Right lung (tissue), 5 donors: Measurements from ENCODE around the gene ECEL1. TPM values are rescaled to one million over a fixed set of nuclear protein-coding genes. Genes with fewer than 3 reads are reported as not detected.

Experiments
- DNase-seq, 2 donors: peaks; one replicate each; pipeline ENCODE4 v3.0.0-alpha.2; 2013
- polyA plus RNA-seq, 5 donors: library from polyadenylated mRNA; unstranded; fragments of 120-200 nt; gene quantifications; one replicate each; pipeline versions ENCODE4 v1.2.1 to v1.2.3, GENCODE V29; 2013; ENCODE audit warnings: inconsistent platforms in 1 of 5, low replicate concordance in 1 of 5; ENCODE audit not compliant: insufficient read length in 5 of 5, insufficient read depth in 1 of 5

The ECEL1 gene
- polyA plus RNA-seq, 5 donors = 0.25 to 0.50 (median 0.30) TPM

DNA sequence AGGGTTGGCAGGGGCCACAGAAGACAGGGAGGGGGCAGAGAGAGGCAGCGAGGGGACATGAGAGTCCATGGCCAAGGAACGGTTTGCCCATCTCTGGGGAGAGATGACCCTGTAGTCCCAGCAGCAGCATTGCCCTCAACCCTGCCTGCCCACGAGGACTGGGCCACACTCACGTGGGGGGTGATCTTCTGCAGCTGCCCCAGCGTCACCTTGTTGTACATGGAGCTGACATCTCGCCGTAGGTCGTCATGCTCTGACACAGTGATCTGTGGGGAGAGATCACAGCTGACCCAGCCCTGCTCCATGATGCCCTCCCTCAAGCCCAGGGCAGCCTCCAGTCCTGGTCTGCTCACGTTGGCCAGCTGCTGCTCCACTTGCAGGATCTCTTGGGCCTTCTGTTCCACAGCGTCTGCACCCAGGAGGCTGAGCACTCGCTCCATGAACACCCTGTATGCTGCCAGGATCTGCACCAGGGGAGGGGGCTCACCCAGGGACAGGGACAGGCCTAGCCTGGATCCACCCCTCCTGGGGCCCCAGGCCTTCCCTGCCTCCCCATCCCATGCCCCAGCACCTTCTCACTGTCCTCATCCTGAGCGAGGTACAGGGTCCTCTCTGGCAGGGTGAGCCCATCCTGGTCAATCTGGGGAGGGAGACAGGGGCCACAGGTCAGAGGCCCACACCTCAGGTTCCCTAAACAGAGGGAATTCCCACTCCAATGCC is 2.8 kb downstream of the ECEL1 start:
- no peak for DNase-seq

DNA sequence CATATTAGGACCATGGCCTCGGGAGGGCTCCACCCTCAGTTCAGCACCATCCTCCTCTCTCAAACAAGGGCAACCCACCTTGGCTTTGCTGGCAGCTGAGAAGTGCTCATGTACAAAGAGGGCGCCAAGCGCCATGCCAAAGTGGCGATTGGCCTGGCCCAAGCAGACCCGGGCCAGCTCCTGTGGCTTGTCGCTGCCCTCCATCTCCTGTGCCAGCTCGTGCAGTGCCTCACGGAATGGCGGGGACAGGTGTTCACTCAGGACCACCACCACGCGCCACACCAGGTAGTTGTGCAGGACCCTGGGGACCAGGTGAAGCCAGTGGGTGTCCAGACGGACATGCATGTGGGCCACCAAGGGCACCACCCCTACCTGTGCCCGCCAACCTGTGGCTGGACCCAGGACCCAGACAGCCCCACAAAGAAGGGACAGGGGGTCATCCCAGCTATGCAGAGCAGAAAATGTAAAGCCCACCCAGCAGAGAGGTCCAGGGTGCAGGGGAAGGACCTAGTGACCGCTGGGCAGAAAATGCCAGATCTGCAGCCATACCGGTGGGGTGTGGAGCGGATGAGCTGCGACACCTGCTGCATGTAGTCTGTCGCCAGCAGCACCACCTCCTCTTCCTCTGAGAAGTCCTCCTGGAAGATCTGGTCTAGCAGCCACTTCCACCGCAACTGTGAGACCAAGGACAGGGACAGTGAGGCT is 3.6 kb downstream of the ECEL1 start:
- DNase-seq = no peak

DNA sequence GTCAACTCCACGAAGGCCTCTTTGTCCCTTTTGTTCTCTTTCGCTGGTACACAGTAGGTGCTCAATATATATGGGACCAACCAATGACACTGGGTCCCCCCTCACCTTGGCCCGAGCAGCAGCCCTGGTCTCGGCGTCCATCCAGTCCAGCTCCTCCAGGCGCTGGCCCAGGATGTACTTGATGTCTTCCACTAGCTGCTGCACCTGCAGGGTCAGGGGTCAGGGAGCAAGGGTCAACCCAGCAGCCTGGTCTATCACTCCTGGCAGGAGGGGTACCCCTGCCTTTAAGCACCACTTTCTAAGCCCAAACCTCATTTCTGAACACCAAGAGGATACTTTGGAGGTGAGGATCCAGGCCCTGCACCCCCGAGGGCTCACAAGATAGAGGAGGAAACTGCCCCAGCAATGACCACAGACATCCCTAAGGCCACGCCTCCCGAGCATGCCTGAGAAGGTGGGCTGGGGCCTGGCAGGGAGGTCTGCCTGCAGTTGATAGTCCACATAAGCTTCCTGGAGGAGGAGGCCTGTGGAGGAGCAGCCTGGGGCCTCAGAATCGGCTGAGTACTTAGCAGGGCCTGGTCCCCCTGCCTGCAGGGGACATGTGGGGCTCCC is 4.2 kb downstream of the ECEL1 start:
- no peak for DNase-seq

DNA sequence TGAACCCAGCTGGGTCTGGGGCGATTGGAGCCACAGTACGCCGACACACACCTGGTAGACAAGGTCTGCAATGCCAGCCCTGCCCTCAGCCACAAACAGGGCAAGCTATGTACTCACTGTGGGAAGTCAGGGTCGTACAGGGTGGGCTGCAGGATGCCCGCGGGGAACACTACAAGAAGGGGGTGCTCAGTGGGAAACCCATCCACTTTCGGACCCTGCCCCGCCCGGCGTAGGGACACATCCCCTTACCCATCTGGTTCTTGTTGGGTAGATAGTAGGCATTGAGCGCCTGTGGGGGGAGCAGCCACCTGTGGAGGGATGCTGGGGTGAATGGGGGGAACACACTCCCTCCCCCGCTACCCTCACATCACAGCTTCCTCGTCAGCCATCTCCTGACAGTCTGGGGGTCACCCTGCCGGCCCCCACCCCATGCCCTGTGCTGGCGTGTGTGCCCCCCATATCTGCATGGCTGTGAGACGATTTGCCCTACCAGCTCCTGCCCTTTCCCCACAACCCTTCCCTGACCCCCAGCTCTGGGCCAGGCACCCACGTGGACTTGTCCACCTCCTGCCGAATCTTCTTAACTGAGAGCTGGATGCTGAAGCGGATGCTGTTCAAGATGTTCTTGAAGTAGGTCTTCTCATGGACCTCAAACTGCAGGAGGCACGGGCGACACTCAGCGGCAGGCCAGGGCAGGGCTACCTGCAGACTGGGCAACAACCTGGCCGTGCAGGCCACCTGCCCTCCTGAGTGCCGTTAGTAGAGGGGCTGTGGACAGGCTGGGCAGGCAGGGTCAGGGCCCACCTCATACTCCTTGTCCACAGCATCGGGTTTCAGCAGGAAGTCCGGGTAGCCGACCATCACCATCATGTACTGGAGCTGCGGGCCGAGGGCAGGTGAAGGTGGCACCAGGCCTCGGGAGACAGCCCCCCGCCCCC is 5.1 kb downstream of the ECEL1 start:
- DNase-seq = no peak

DNA sequence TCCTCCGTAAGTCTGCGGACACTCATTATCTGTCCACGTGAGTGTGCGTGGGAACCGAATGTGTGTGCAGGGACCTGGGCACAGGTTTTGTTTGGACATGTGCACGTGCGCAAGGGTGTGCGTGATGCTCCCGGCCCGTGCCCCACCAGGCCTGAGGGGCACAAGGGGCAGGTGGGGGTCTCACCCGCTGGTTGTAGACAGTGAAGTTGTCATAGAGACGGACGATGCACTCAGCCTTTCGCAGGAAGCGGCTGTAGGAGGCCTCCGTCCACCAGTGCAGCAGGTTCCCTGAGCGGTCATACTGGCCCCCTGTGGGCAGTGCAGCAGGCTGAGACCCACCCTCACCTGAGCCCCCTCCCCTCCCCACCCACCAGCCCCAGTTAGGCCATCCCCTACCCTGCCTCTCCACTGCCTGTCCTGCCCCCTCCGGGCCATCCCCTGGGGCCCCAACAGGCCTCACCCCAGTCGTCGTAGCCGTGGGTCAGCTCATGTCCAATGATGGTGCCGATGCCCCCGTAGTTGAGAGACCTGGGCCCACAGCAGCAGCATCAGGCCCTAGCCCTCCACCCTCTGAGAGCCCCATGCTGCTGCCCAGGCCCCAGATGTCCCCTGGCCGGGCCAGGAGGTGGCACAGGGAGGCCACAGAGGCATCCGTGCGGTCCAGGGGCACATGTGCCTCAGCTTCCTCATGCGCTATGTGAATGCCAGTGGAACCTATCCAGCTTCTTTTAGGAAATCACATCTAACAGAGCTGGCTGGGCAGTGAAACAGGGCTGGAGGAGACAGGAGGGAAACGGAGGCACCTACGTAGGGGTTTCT is 6.1 kb downstream of the ECEL1 start:
- no peak for DNase-seq

DNA sequence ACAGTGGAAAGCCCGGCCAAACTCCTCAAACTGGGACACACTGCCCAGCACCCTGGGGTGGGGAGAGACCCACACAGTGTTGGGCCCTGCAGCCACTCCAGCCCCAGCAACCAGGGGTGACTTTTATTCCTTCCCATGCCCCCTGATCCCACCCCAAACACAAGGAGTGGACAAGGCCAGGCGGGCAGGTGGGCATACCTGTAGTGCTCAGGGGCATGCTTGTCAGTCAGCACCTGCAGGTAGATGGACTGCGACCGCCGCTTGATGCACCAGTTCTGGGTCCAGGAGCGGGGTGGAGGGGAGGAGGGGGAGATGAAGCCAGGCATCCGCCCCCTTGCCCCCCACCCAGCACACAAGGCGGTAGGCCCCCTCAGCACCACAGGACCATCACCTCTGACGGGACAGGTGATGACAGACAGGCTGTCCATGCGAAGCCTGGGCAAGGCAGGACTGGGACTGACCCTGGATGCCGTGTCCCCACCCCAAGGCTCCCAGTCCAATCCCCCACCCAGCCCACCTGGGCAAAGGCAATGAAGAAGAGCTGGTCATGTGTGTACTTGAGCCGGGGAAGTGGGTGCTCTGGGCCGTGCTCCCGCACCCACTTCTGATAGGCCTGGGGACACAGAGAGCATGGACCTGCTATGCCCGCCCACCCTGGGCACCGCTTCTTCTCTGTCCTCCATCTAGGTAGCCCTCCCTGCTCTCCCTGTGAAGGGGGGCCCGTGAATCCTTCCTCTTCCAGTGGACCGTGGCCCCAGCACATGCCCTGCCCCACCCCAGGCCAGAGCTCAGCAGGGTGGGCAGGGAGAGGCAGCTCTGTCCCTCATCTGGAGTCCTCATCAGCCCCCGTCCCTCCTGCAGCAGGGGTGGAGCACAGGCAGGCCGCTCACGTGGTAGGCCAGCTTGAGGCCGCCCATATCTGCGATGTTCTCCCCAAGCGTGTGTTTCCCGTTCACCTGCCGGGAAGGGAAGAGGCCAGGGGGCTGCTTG is 7.1 kb downstream of the ECEL1 start:
- no peak for DNase-seq

DNA sequence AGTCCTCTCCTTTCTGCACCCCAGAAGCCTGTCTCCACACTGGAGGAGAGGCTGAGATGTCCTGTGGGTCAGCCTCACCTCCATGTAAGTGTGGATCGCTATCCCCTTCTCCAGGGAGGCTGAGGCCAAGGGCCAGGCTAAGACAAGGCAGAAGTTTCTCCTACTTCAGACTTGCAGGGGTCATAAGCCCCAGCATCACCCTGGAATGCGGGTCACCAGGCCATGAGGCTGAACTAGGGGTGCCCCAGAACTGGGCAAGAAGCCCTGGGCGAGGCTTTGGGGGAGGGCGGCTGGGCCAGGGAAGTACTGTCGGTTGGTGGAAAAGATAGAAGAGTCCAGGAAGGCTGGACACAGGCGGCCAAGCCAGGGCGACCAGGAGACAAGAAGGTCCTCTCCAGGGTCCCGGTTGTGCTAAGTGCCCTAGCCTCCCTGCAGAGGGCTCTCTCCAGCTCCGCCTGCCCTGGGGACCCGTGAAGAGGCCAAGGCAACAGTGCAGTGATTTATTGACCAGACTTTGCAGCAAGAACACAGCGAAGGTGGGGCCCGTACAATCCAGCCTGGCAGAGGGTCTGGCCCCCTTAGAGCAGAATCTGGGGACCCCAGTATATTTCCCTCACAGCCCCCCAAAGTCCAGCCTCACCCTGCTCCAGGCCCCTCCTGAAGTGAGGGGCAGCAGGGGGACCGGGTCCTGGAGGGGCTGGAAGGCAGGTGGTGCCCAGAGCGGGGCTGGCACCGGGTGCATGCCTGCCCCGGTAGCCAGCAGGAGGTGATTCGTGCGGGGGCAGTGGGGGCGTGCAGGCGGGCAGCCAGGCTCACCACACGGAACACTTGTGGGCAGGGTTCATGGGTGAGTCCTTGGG is 8.1 kb downstream of the ECEL1 start:
- no peak for DNase-seq

DNA sequence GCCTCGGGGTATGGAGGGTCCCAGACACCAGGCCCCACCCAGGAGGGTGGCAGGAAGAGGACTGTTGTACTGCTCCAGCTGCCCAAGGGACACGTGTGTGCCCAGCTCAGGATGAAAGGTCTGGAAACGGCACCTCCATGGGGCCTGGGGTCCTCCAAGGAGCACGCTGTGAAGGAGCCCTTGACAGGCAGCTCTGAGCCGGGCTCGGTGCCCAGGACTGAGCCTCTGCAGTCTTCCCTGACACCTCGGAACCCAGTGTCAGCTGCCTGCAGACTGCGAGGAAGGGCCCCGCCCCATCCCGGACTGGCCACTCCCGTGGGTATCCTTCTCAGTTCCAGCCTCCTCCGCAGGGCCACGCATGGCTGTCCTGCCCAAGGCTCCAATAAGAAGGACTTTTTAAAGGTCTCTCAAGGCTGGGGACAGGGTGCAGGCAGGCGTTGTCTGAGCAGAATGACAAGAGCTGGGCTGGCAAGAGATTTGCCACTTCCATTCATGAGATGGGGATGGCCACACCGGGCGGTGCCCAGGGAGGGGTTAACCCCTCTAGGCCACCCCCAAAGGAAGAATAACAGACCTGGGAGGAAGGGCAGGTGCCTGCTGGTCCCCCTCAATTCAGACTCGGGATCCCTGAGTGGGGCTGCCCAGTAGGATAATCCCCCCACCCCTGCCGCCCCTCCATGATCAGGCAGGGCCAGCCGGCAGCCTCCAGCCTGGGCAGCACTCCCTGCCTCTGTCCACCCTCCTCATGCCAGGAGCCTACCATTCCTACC is 8.9 kb downstream of the ECEL1 start:
- DNase-seq = no peak

DNA sequence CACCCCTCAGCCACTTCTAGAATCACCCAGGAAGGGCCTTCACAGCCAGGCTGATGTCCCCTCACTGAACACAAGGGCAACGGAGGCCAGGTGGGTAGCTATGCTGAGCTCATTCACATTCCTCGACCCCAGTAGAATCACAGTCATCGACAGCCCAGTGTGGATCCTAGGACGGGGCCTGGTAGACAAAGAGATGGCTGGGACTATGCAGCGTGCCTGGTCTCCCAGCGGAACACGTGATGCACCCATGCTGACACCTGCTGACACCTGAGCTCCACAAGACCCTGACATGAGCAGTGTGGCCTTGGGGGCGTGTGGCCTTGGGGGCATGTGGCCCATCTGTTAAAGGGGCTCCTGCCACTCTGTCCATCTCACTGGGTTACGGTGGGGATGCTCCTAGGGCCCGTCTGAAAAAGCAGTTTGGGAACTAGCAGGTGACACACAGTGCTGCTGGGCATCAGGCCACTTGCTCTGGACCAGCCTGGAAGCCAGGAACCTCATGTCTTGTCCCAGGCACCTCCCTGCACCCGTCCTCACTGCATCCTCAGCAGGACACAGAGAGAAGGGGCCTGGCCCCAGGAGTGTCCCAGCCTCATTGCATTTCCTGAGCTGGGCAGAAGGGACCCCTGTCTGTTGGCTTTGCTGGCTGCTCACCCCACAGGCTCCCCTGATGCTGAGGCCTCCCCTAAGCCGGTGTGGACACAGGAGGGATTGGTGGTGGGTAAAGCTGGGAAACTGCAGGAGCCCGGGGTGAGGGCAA is 9.7 kb downstream of the ECEL1 start:
- no peak for DNase-seq

DNA sequence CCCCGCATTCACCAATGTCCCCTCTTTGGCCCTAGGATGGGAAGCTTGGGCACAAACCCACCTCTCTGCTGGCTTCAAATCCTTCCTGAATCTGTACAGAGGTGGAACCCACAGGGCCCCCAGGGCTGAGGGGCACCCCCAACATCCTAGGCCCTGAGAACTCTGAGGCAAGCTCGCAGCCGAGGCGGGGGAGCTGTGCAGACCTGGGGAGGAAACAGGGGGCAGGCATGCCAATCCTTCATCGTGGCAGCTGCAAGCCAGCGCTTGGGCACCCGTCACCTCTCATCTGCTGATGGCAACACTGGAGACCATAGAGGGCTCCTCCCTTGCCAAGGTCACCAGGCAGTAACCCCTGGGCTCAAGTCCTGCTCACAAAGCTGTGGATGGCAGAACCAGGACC is 10.8 kb downstream of the ECEL1 start:
- DNase-seq = no peak

DNA sequence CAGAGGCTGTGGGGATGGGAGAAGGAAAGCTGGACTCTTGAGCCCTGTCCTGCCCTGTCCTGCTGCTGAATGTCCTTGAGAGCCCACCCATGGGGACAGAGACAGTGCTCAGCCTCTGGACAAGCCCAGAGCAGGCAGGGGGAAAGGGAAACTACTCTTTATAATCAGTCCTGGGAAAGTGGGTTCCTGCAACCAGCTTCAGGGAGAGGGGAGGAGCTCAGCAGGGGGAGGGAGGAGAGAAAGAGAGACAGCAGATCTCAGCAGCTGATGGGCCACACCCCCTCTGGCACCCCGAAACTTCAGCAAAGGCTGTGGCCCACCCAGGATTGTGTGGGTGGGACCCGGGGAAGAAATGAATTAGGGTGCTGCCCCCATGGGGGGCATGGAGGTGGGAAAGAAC is 11.6 kb downstream of the ECEL1 start:
- DNase-seq = no peak

DNA sequence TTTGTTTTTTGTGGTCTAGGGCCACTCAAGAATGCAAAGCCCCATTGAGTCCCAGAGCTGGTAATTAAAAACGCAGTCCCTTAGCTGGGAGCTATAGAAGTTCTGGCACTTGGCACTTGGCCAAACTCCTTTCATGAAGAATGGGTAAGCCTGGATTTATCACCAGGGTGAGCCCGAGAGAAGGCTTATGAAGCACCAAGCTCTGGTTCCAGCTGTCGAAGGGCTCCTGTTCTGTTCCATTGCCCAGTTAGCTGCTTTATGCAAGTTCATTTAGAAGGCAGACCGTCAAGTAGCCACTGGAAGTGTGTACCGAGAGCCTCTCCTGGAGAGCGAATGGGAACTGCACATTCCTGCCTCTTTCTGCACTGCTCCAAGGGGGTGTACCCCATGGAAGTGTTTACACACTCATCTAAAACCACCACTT is 14.2 kb downstream of the ECEL1 start:
- DNase-seq = peak; percentile 13 to 14

DNA sequence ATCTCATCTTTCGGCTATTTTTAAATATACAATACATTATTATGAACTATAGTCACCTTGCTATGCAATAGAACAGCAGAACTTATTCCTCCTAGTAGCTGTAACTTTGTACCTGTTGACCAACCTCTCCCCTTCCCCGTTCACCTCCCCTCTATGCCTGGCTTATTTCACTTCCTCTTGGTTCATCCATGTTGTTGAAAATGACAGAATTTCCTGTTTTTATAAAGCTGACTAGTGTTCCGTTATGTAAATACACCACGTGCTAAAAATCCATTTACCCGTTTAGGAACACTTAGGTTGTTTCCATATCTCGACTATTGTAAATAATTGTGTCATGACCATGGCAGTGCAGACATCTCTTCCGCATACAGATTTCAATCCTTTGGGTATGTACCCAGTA is 21.4 kb downstream of the ECEL1 start:
- no peak for DNase-seq

DNA sequence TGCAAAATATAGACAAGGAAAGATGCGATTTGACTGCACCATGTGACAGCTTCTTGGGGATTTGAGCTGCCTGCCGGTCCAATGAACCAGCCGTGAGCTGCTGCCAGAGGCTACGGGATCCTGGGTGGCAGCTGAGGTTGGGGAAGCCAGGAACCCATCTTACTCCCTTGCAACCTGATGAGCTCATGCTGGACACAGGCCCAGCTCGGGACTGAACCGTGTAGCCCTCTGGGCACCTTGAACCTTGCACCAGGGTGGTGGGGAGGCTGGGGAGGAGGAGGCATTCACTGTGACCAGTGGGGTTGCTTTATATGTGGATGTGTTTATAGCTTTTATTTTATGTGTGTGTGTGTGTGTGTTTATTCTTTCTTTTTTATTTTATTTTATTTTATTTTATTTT is 22.6 kb downstream of the ECEL1 start:
- no peak for DNase-seq

DNA sequence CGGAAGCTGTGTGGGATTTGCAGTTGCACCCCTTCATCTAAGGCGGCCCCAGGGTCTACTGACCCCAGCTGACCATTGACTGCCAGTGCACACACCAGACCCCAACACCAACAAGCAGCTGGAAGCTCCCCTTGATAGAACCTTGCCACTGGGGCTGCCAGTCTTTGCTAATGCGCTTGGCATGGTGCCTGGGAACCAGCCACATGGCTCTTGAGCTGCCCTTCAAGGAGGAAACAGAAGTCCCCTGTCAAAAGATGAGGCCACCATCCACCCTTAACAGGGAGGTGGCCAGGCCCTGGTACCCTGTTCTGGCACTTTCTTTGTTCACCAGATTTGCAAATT is 23.1 kb downstream of the ECEL1 start:
- DNase-seq = no peak

DNA sequence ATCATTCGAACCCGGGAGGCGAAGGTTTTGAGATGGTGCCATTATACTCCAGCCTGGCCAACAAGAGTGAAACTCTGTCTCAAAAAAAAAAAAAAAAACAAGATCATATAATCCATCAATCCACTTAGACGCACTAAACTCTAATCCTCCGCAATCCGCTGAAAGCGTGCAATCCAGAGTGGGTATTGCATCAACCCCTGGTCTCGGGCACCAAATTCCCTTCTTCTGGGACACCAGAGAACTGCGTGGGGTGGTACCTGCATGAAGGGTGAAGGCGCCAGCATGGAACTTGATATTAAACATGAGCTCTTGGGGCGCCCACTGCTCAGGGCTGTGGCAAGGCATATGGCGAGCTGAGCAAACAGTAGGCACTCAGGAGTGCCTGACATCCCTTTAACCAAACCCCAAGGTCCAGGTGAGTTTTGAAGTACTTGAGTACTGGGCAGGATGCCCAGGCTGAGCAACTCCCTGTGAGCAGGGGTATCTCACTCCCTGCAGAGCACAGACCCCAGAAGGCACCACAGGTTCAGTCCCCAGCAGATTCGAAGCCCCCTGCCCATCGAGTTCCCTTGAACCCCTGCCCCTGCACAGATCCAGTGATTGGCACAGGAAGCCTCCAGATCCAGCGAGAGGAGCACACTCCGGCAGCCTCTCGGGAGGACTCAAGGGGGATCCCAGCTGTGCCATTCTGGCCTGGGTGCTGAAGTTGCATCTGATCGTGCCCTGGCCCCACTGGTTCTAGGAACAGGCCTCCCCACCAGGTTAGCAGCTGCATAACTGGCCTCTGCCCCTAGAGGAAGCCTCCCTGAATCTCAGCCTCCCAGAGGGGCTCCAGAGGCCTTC is 23.7 kb downstream of the ECEL1 start:
- no peak for DNase-seq
